Hematopoietic multipotent progenitor cell treated with erythropoietin and hydrocortisone succinate and interleukin-3 and kit ligand, for 17 days (in vitro differentiated cells): ENCODE data around the gene CCDC170.

Experiments
- DNase-seq: peaks from one replicate; pipeline ENCODE4 v3.0.0-alpha.2; 2015; ENCODE audit warnings: low spot score

Gene CCDC170

GRCh38 chr6:151618717-151619116 is 124.9 kb downstream of the CCDC170 start:
- DNase-seq: no peak

GRCh38 chr6:151620179-151620578 is 126.4 kb downstream of the CCDC170 start:
- DNase-seq: no peak

GRCh38 chr6:151624071-151624470 is 130.3 kb downstream of the CCDC170 start:
- DNase-seq: no peak

GRCh38 chr6:151624481-151624880 is 130.7 kb downstream of the CCDC170 start:
- DNase-seq: no peak

- no peak for DNase-seq
Measured at GRCh38 chr6:151624900-151625536, 131.2 kb downstream of the CCDC170 start.

GRCh38 chr6:151627689-151628444 is 134.1 kb downstream of the CCDC170 start:
- no peak for DNase-seq

GRCh38 chr6:151629791-151630190 is 136.0 kb downstream of the CCDC170 start:
- DNase-seq: no peak

GRCh38 chr6:151630387-151630786 is 136.6 kb downstream of the CCDC170 start:
- DNase-seq: no peak

GRCh38 chr6:151630991-151631655 is 137.3 kb downstream of the CCDC170 start:
- no peak for DNase-seq

GRCh38 chr6:151632415-151632987 is 138.7 kb downstream of the CCDC170 start:
- no peak for DNase-seq

GRCh38 chr6:151633526-151634335 is 139.9 kb downstream of the CCDC170 start:
- DNase-seq: no peak

- DNase-seq: no peak
Measured at GRCh38 chr6:151634336-151634720, 140.5 kb downstream of the CCDC170 start.

- DNase-seq: no peak
Measured at GRCh38 chr6:151635741-151636140, 141.9 kb downstream of the CCDC170 start.

GRCh38 chr6:151637814-151638213 is 144.0 kb downstream of the CCDC170 start:
- no peak for DNase-seq

- DNase-seq: no peak
Measured at GRCh38 chr6:151639750-151640149, 145.9 kb downstream of the CCDC170 start.

GRCh38 chr6:151641028-151641427 is 147.2 kb downstream of the CCDC170 start:
- no peak for DNase-seq

- DNase-seq: no peak
Measured at GRCh38 chr6:151647976-151648639, 154.3 kb downstream of the CCDC170 start.

GRCh38 chr6:151649835-151650234 is 156.0 kb downstream of the CCDC170 start:
- no peak for DNase-seq

- no peak for DNase-seq
Measured at GRCh38 chr6:151651639-151652038, 157.8 kb downstream of the CCDC170 start.

- DNase-seq: no peak
Measured at GRCh38 chr6:151652325-151652724, 158.5 kb downstream of the CCDC170 start.

- DNase-seq: no peak
Measured at GRCh38 chr6:151655099-151655498, 161.3 kb downstream of the CCDC170 start.
